Body of pancreas (tissue), 4 donors: ENCODE results near the gene IFNLR1.

ENCODE experiments used
- POLR2A ChIP-seq, 3 donors: fragments of 450-650 bp; IDR thresholded peaks; one replicate each; pipeline ENCODE4 v1.6.1; 2016; ENCODE audit warnings: antibody characterized with exemption in 3 of 3, mild to moderate bottlenecking in 2 of 3
- TF ChIP-seq, protein P1 (sequence below), 7 experiments: fragments of 450-650 bp in 4 of 7; fragments of 200-600 bp in 3 of 7; sonication (generic) in 3 of 7; IDR thresholded peaks; one replicate each; pipeline ENCODE4 v1.5.1; 2016 to 2019; ENCODE audit warnings: antibody characterized with exemption in 7 of 7

GRCh38 chr1:24126672-24127023 is 60.4 kb downstream of the IFNLR1 start:
- TF ChIP-seq, protein P1, sequence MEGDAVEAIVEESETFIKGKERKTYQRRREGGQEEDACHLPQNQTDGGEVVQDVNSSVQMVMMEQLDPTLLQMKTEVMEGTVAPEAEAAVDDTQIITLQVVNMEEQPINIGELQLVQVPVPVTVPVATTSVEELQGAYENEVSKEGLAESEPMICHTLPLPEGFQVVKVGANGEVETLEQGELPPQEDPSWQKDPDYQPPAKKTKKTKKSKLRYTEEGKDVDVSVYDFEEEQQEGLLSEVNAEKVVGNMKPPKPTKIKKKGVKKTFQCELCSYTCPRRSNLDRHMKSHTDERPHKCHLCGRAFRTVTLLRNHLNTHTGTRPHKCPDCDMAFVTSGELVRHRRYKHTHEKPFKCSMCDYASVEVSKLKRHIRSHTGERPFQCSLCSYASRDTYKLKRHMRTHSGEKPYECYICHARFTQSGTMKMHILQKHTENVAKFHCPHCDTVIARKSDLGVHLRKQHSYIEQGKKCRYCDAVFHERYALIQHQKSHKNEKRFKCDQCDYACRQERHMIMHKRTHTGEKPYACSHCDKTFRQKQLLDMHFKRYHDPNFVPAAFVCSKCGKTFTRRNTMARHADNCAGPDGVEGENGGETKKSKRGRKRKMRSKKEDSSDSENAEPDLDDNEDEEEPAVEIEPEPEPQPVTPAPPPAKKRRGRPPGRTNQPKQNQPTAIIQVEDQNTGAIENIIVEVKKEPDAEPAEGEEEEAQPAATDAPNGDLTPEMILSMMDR (IDR thresholded peaks at IDR 0.05) = no peak
- no peak for TF ChIP-seq POLR2A (IDR thresholded peaks at IDR 0.05)
